NCI-H1694 treated with DMSO at 0.1 percent for 48 hours (cell line): Measurements from ENCODE around the gene ACOT2.

Source experiments
- DNase-seq: peaks from one replicate; lab custom pipeline; 2025; lab: John Stamatoyannopoulos, UW

The ACOT2 gene

DNA sequence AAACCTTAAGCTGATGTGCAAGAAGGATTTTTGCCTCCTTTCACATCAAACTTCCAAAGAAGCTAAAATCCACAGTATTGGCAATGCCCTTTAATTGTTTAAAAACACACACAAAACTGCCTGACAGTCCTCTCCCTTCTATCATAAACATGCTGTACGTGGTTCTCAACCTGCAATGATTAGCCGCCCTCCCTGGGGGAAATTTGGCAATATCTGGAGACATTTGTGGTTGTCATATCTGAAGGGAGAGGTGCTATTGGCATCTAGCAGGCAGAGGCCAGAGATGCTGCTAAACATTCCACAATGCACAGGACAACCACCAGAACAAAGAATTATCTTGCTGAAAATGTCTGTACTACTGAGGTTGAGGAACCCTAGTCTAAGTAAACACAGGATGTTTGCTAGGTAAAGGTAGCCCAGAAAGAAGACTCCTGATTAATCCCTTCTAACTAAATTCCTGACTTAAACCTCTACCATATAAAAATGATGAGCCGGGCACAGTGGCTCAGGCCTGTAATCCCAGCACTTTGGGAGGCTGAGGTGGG, 44.5 kb downstream of the ACOT2 start:
- no peak for DNase-seq

DNA sequence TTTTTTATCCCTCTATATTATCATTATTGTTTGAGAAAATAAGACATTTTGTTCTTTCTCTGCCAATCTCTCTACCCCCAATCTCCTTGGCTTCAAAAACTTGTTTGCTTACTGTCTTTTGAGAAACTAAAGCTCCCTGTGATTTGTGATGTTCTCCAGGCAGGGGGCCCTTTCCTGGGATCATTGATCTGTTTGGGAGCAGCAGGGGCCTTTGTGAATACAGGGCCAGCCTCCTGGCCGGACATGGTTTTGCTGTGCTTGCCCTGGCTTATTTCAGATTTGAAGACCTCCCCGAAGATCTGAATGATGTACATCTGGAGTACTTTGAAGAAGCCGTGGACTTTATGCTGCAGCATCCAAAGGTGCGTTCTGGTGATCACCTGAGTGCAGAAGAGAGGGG, 47.8 kb downstream of the ACOT2 start:
- DNase-seq, result no peak

DNA sequence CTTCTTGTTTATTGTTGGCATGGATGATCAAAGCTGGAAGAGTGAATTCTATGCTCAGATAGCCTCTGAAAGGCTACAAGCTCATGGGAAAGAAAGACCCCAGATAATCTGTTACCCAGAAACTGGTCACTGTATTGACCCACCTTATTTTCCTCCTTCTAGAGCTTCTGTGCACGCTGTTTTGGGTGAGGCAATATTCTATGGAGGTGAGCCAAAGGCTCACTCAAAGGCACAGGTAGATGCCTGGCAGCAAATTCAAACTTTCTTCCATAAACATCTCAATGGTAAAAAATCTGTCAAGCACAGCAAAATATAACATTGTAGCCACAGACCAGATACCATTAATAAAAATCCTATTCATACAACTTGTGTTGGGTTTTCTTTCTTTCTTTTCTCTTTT, 50.5 kb downstream of the ACOT2 start:
- DNase-seq, result no peak

DNA sequence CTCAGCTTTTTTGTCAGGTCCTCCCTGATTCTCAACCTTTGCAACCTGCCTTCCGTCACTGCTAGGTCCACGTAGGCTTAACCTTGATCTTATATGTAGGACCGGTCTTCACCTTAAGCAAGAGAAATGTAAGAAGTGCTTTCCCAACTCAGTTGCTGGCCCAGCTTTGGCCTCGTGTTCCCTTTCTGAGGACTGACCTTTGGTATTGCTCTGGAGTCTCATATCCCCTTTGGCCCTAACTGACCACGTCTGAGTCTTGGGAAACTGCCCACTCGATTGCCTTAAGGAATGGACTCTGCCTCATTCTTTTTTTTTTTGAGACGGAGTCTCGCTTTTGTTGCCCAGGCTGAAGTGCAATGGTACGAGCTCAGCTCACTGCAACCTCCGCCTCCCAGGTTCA, 51.3 kb downstream of the ACOT2 start:
- no peak for DNase-seq

DNA sequence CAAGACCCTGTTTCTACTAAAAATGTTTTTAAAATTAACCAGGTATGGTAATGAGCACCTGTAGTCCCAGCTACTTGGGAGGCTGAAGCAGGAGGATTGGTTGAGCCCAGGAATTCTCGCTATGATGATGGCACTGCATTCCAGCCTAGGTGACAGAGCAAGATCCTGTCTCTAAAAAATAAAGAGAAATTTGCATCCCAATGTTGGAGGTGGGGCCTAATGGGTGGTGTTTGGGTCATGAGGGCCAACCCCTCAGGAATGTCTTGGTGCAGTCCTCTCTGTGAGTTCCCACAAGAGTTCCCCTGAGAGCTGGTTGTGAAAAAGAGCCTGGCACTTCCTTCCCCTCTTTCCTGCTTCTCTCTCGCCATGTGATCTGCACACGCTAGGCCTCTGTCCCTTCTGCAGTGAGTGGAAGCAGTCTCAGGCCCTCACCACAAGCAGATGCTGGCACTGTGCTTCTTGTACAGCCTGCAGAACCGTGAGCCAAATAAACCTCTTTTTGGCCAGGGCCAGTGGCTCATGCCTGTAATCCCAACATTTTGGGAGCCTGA, 54.6 kb downstream of the ACOT2 start:
- DNase-seq, result no peak
